H1 (cell line): Measurements from ENCODE around the gene HOXD12. TPM values are rescaled to one million over a fixed set of nuclear protein-coding genes. Genes with fewer than 3 reads are reported as not detected.

Experiments used
- CTCF ChIA-PET: fragments of 300-600 bp; sonication (Branson Sonifier 250); formaldehyde crosslinking; loops from one replicate; lab custom pipeline; 2021; ENCODE audit not compliant: partially characterized antibody; lab: Charles Lee
- POLR2A ChIA-PET: fragments of 300-600 bp; sonication (Branson Sonifier 250); formaldehyde crosslinking; loops from one replicate; lab custom pipeline; 2021; ENCODE audit warnings: inconsistent platforms; ENCODE audit not compliant: partially characterized antibody; lab: Charles Lee
- DNase-seq, 2 experiments: peaks; one replicate each; pipeline versions ENCODE4 v3.0.0 to v3.0.0-alpha.2; 2010 to 2022; ENCODE audit warnings: low spot score in 2 of 2, low read depth in 1 of 2, mixed read lengths in 1 of 2
- FAIRE-seq: peaks from 2 replicates; lab custom pipeline; 2011; peaks lifted over from hg19 to GRCh38; lab: Jason Lieb, UNC
- H2AFZ ChIP-seq: 2 replicates; pipeline ENCODE4 v1.8.1; 2012; ENCODE audit warnings: low read length, inconsistent platforms
- H2AK5ac ChIP-seq: 2 replicates; pipeline ENCODE4 v1.6.1; 2013; ENCODE audit warnings: low read depth, low read length
- H2BK120ac ChIP-seq: replicated peaks from 2 replicates; pipeline ENCODE3; 2013; ENCODE audit warnings: low read depth, low read length, inconsistent platforms
- H2BK12ac ChIP-seq: 2 replicates; pipeline ENCODE4 v1.6.1; 2013; ENCODE audit warnings: low read depth, low read length
- H2BK15ac ChIP-seq: 2 replicates; pipeline ENCODE4 v1.6.1; 2013; ENCODE audit warnings: low read length
- H2BK20ac ChIP-seq: 2 replicates; pipeline ENCODE4 v1.6.1; 2013; ENCODE audit warnings: low read length
- H2BK5ac ChIP-seq: 2 replicates; pipeline ENCODE4 v1.6.1; 2013; ENCODE audit warnings: low read depth, low read length
- H3K14ac ChIP-seq: 2 replicates; pipeline ENCODE4 v1.6.1; 2013; ENCODE audit warnings: inconsistent platforms; ENCODE audit not compliant: insufficient read length
- H3K18ac ChIP-seq: 2 replicates; pipeline ENCODE4 v1.6.1; 2013; ENCODE audit warnings: low read length; ENCODE audit errors: extremely low read depth
- H3K23ac ChIP-seq: 2 replicates; pipeline ENCODE4 v1.6.1; 2013; ENCODE audit warnings: inconsistent platforms; ENCODE audit not compliant: insufficient read length
- H3K23me2 ChIP-seq: 2 replicates; pipeline ENCODE4 v1.6.1; 2013; ENCODE audit warnings: low read depth, low read length
- H3K27ac ChIP-seq: 2 replicates; pipeline ENCODE4 v1.6.1; 2011; ENCODE audit warnings: low read depth, low read length, inconsistent platforms
- H3K27me3 ChIP-seq, 4 experiments: replicated peaks in 1 of 4; 1 replicate in 1 of 4; 2 replicates in 3 of 4; pipeline versions ENCODE4 v1.6.1 to v1.8.1; 2011 to 2013; ENCODE audit warnings: low read length in 3 of 4, mild to moderate bottlenecking in 3 of 4, inconsistent platforms in 2 of 4, mixed read lengths in 2 of 4, moderate library complexity in 1 of 4; ENCODE audit not compliant: control insufficient read depth in 3 of 4, insufficient read depth in 3 of 4; ENCODE audit errors: extremely low read depth in 1 of 4
- H3K36me3 ChIP-seq, 4 experiments: 2 replicates each; pipeline versions ENCODE4 v1.6.1 to v1.8.1; 2011 to 2013; ENCODE audit warnings: mild to moderate bottlenecking in 4 of 4, low read length in 3 of 4, moderate library complexity in 2 of 4, control low read depth in 1 of 4, inconsistent platforms in 1 of 4; ENCODE audit not compliant: insufficient read depth in 4 of 4, control insufficient read depth in 2 of 4
- H3K4ac ChIP-seq: replicated peaks from 2 replicates; pipeline ENCODE3; 2013; ENCODE audit warnings: low read length, low read depth, mixed read lengths, inconsistent platforms; ENCODE audit not compliant: insufficient read length
- H3K4me1 ChIP-seq, 4 experiments: replicated peaks in 1 of 4; 1 replicate in 1 of 4; 2 replicates in 3 of 4; pipeline versions ENCODE4 v1.6.1 to v1.8.1; 2011 to 2013; ENCODE audit warnings: low read length in 3 of 4, inconsistent platforms in 2 of 4, mixed read lengths in 1 of 4; ENCODE audit not compliant: insufficient read depth in 4 of 4, control insufficient read depth in 3 of 4
- H3K4me2 ChIP-seq, 2 experiments: 2 replicates each; pipeline versions ENCODE4 v1.6.1 to v1.8.1; 2011 to 2013; ENCODE audit warnings: low read depth in 2 of 2, low read length in 2 of 2, control low read depth in 1 of 2, inconsistent platforms in 1 of 2, mild to moderate bottlenecking in 1 of 2; ENCODE audit not compliant: insufficient read depth in 1 of 2
- H3K4me3 ChIP-seq, 4 experiments: fragments of 200-600, 300-600 bp in 1 of 4; sonication (generic), shearing (Covaris generic), sonication (Bioruptor Twin) in 1 of 4; 2 replicates each; pipeline versions ENCODE4 v1.5.1 to v1.8.1; 2011 to 2016; ENCODE audit warnings: low read length in 4 of 4, low read depth in 3 of 4, control low read depth in 2 of 4, inconsistent platforms in 2 of 4, mild to moderate bottlenecking in 2 of 4, mixed read lengths in 1 of 4, moderate library complexity in 1 of 4; ENCODE audit not compliant: insufficient read depth in 2 of 4; ENCODE audit errors: extremely low read depth in 1 of 4
- H3K56ac ChIP-seq: replicated peaks from 2 replicates; pipeline ENCODE3; 2013; ENCODE audit warnings: low read depth, mild to moderate bottlenecking, mixed read lengths, low read length, inconsistent platforms; ENCODE audit not compliant: insufficient read length
- H3K79me1 ChIP-seq: 2 replicates; pipeline ENCODE4 v1.6.1; 2013; ENCODE audit warnings: low read depth, low read length, control low read depth
- H3K79me2 ChIP-seq, 2 experiments: 2 replicates each; pipeline versions ENCODE4 v1.6.1 to v1.8.1; 2012 to 2013; ENCODE audit warnings: low read length in 2 of 2, mild to moderate bottlenecking in 2 of 2, inconsistent platforms in 1 of 2; ENCODE audit not compliant: insufficient read depth in 2 of 2, control insufficient read depth in 1 of 2
- H3K9ac ChIP-seq, 4 experiments: replicated peaks in 1 of 4; 1 replicate in 1 of 4; 2 replicates in 3 of 4; pipeline versions ENCODE4 v1.6.1 to v1.8.1; 2011 to 2013; ENCODE audit warnings: low read depth in 3 of 4, low read length in 3 of 4, control low read depth in 2 of 4, mild to moderate bottlenecking in 2 of 4, moderate library complexity in 2 of 4, inconsistent platforms in 1 of 4; ENCODE audit errors: extremely low read depth in 1 of 4
- H3K9me3 ChIP-seq, 2 experiments: 2 replicates each; pipeline versions ENCODE4 v1.6.1 to v1.8.1; 2012 to 2013; ENCODE audit warnings: mild to moderate bottlenecking in 2 of 2, moderate library complexity in 2 of 2, control low read depth in 1 of 2, inconsistent platforms in 1 of 2, low read depth in 1 of 2, low read length in 1 of 2, mixed read lengths in 1 of 2; ENCODE audit not compliant: insufficient read depth in 2 of 2
- H4K20me1 ChIP-seq, 2 experiments: replicated peaks in 1 of 2; 2 replicates each; pipeline versions ENCODE3 to v1.8.1; 2011 to 2013; ENCODE audit warnings: inconsistent platforms in 2 of 2, low read length in 2 of 2, mild to moderate bottlenecking in 1 of 2; ENCODE audit not compliant: insufficient read depth in 2 of 2, control insufficient read depth in 1 of 2
- H4K5ac ChIP-seq: 2 replicates; pipeline ENCODE4 v1.6.1; 2013; ENCODE audit warnings: low read length, low read depth, mixed read lengths, inconsistent platforms; ENCODE audit not compliant: insufficient read length
- H4K8ac ChIP-seq: 2 replicates; pipeline ENCODE4 v1.8.0; 2013; ENCODE audit warnings: mild to moderate bottlenecking, moderate library complexity, low read length, inconsistent platforms; ENCODE audit not compliant: insufficient read depth; ENCODE audit errors: extremely low read depth
- H4K91ac ChIP-seq: replicated peaks from 2 replicates; pipeline ENCODE3; 2013; ENCODE audit warnings: low read length, mixed read lengths, inconsistent platforms; ENCODE audit not compliant: insufficient read length
- EZH2 ChIP-seq: fragments of 200-600 bp; sonication (generic); IDR thresholded peaks from 2 replicates; pipeline ENCODE4 v1.7.1; 2012; ENCODE audit warnings: low read depth, mild to moderate bottlenecking, moderate library complexity, low read length, inconsistent platforms; ENCODE audit not compliant: severe bottlenecking
- TAF1 ChIP-seq: IDR thresholded peaks from 2 replicates; pipeline ENCODE4 v1.6.1; 2011; ENCODE audit warnings: mild to moderate bottlenecking, low read depth, low read length
- ZNF274 ChIP-seq: IDR thresholded peaks from 2 replicates; pipeline ENCODE4 v1.7.0; 2012; ENCODE audit warnings: low read length, borderline replicate concordance; ENCODE audit errors: extremely low read depth
- WGBS, 2 experiments: shearing (Covaris generic) in 1 of 2; methylation state at CpG; one replicate each; pipeline versions ENCODE4 v1.1.6 to v1.1.7; 2013 to 2015; ENCODE audit warnings: low lambda C conversion rate in 2 of 2, mixed read lengths in 2 of 2, inconsistent platforms in 1 of 2, low coverage in 1 of 2, missing lambda C conversion rate in 1 of 2; ENCODE audit not compliant: insufficient replicate concordance in 2 of 2, insufficient coverage in 1 of 2, insufficient read length in 1 of 2; ENCODE audit errors: extremely low coverage in 1 of 2, missing lambda C conversion rate in 1 of 2; 5-methylcytosine and 5-hydroxymethylcytosine counted together
- polyA plus RNA-seq, 7 experiments: library from polyadenylated mRNA; depleted of rRNA in 3 of 7; stranded (reverse) in 5 of 7; unstranded in 2 of 7; fragments of >200 nt in 5 of 7; fragments of 200-250 nt in 2 of 7; gene quantifications; 1 replicate in 5 of 7; 2 replicates in 1 of 7; 4 replicates in 1 of 7; pipeline versions ENCODE4 v1.2.1 to v1.2.3, GENCODE V29; 2011 to 2013; ENCODE audit warnings: missing spikeins in 2 of 7, mixed read lengths in 2 of 7
- total RNA-seq: library from RNA; stranded (reverse); fragmentation: NEBNext Ultra II Directional; extraction: Animal tissue kit (Norgen Biotek cat#: 25700); gene quantifications from 2 replicates; pipeline ENCODE4 v1.2.1, GENCODE V29; 2021
- TF ChIP-seq, protein P1 (sequence below): IDR thresholded peaks from 2 replicates; pipeline ENCODE4 v1.6.1; 2012; ENCODE audit warnings: inconsistent platforms

HOXD12 gene
- total and polyA plus RNA-seq, 2 of the 8 experiments (the other 6 are each of a cell fraction or from before 2014, with no cell fraction given), result not detected

DNA sequence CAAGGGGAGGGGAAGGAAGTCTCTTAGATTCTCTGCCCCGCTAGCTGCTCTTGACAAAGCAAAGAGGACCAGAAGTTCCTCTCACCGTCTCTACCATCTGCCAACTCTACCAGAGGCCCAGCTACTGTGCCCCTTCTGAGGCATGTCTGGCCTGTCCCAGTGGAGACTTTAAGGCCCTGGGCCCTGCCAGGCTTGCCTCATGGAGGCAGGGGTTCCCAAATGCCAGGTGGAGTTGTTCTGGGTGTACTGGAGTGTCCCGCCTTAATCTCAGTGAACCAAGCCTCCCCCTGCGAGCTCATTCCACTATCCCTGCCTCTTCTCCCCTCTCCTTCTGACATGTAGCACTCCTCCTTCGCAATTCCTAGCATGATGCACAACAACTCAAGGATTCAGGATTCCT is 2.2 kb downstream of the HOXD12 start:
- H3K9ac ChIP-seq, result no peak overlapping the region
- TF ChIP-seq, protein P1, sequence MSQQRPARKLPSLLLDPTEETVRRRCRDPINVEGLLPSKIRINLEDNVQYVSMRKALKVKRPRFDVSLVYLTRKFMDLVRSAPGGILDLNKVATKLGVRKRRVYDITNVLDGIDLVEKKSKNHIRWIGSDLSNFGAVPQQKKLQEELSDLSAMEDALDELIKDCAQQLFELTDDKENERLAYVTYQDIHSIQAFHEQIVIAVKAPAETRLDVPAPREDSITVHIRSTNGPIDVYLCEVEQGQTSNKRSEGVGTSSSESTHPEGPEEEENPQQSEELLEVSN, result no peak
- TF ChIP-seq EZH2, result peak; percentile 27
- no peak for TF ChIP-seq TAF1
- TF ChIP-seq ZNF274, result no peak
- TF ChIP-seq, all 59 proteins: peak for 1
- no peaks in the 10 kb centered on the region; a peak in 1 of 8 replicates for H3K36me3 ChIP-seq
- H3K56ac ChIP-seq, result no peak overlapping the region
- 39% methylated on average over 5 of the region's 5 CpGs; no CpG with 5 or more reads in 1 of the 2 experiments for WGBS, 2 experiments
- 0 out of 2 replicates have a peak overlapping the region, but pooled peaks have one; percentile 52 for H2BK20ac ChIP-seq
- no peak overlapping the region for H3K14ac ChIP-seq
- peaks cover 11 to 41% of the 10 kb centered on the region in 2 experiments for H4K20me1 ChIP-seq
- DNase-seq (peak in 1 of 2 experiments; percentile 46), FAIRE-seq (no peak)
- H3K4me1 ChIP-seq, result peaks cover 0 to 31% (median 17%) of the 10 kb centered on the region in 4 experiments; a peak in 6 of 7 replicates
- H4K91ac ChIP-seq, result no peak overlapping the region
- H2AK5ac ChIP-seq, result peak overlapping the region; percentile 40; the same call in 1 of the 2 replicates
- no peak overlapping the region for H2BK5ac ChIP-seq
- no peak overlapping the region for H3K27ac ChIP-seq
- H3K18ac ChIP-seq, result no peak overlapping the region; the same call in 1 of the 2 replicates
- no peak overlapping the region for H2BK120ac ChIP-seq
- no peak overlapping the region for H4K5ac ChIP-seq
- no peak overlapping the region for H2BK12ac ChIP-seq
- 0 out of 2 replicates have a peak overlapping the region, but pooled peaks have one; percentile 1 for H2BK15ac ChIP-seq
- no peak overlapping the region for H4K8ac ChIP-seq
- H3K23me2 ChIP-seq, result peaks cover 5% of the 10 kb centered on the region
- POLR2A ChIA-PET, result no interaction called here
- H3K23ac ChIP-seq, result no peak overlapping the region
- CTCF ChIA-PET, result interaction anchor here (0.7 to 4.6 kb wide), 11 partner anchors 9 to 59 kb away, joined by 3 to 20 read pairs (median 6); no protein-coding TSS in a partner anchor
- no peaks in the 10 kb centered on the region for H3K79me1 ChIP-seq
- no peak overlapping the region for H3K4ac ChIP-seq
- no peak overlapping the region for H2AFZ ChIP-seq
- no peak overlapping the region for H3K4me3 ChIP-seq
- H3K27me3 ChIP-seq, result peaks cover 91 to 99% (median 95%) of the 10 kb centered on the region in 4 experiments
- H3K9me3 ChIP-seq, result no peaks in the 10 kb centered on the region
- H3K4me2 ChIP-seq, result no peak overlapping the region
- no peaks in the 10 kb centered on the region for H3K79me2 ChIP-seq
